Spleen (tissue), 7 donors: Measurements from ENCODE around the gene PTTG1.

Source experiments
- POLR2A ChIP-seq, 3 donors: fragments of 450-650 bp; IDR thresholded peaks; one replicate each; pipeline ENCODE4 v1.5.1; 2017; ENCODE audit warnings: antibody characterized with exemption in 3 of 3, mild to moderate bottlenecking in 1 of 3
- POLR2AphosphoS5 ChIP-seq, 3 donors: sonication (generic); formaldehyde crosslinking; IDR thresholded peaks; one replicate each; pipeline ENCODE4 v1.5.1; 2017; ENCODE audit warnings: antibody characterized with exemption in 3 of 3
- TF ChIP-seq, protein P1 (sequence below), 11 experiments: fragments of 200-600 bp in 7 of 11; fragments of 450-650 bp in 4 of 11; sonication (generic) in 4 of 11; IDR thresholded peaks in 8 of 11; conservative IDR thresholded peaks in 3 of 11; 1 replicate in 7 of 11; 2 replicates in 4 of 11; pipeline versions ENCODE4 v1.4.0 to v1.8.0; 2016 to 2021; ENCODE audit warnings: antibody characterized with exemption in 11 of 11, inconsistent platforms in 4 of 11, mild to moderate bottlenecking in 1 of 11
- donor health status: DM: no; HTN: no; CAD: no; lungs with moderate emphysema.
- donor health status: DM: no; HTN: no; CAD: no.
- donor health status: DM: no; HTN: no; CAD: no.

DNA sequence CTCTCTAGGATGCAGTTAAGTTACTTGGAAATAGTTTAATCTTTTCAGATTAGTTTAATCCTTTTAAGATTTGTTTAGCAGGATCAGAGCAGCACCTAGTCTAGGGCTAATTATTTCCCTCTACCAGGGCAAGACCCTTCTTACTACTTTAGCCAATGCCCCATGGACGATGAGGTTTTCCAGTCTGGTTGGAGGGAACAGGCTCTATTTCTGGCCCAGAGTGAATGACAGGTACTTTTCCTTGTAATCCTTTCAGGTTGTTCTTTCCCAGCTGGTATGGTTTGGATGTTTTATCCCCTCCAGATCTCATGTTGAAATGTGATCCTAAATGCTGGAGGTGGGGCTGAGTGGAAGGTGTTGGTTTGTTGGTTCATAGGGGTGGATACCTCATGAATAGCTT, 27.2 kb downstream of the PTTG1 start:
- no peak for TF ChIP-seq POLR2AphosphoS5 (IDR thresholded peaks at IDR 0.05)
- TF ChIP-seq, protein P1, sequence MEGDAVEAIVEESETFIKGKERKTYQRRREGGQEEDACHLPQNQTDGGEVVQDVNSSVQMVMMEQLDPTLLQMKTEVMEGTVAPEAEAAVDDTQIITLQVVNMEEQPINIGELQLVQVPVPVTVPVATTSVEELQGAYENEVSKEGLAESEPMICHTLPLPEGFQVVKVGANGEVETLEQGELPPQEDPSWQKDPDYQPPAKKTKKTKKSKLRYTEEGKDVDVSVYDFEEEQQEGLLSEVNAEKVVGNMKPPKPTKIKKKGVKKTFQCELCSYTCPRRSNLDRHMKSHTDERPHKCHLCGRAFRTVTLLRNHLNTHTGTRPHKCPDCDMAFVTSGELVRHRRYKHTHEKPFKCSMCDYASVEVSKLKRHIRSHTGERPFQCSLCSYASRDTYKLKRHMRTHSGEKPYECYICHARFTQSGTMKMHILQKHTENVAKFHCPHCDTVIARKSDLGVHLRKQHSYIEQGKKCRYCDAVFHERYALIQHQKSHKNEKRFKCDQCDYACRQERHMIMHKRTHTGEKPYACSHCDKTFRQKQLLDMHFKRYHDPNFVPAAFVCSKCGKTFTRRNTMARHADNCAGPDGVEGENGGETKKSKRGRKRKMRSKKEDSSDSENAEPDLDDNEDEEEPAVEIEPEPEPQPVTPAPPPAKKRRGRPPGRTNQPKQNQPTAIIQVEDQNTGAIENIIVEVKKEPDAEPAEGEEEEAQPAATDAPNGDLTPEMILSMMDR (IDR thresholded peaks at IDR 0.05 in 8 of 11, conservative IDR thresholded peaks at IDR 0.05 in 3 of 11) = no peak
- TF ChIP-seq POLR2A (IDR thresholded peaks at IDR 0.05) = no peak
